ENCODE data around the gene LTBP1. TPM values are rescaled to one million over a fixed set of nuclear protein-coding genes. Genes with fewer than 3 reads are reported as not detected.
A peak's percentile ranks its signal among the peaks of the same experiment; 100 is the strongest.

LTBP1 gene
- total and polyA plus RNA-seq, 2 experiments from 2014 or later = 15.7 to 49.8 TPM

GRCh38 chr2:33219114-33219513, 272.4 kb downstream of the LTBP1 start:
- TF ChIP-seq CREB1 (CRISPR knock-in tag; IDR thresholded peaks at IDR 0.05; ENCODE audit: low read depth) (no peak), ZNF462 (CRISPR knock-in tag; IDR thresholded peaks at IDR 0.05) (no peak)
- TF ChIP-seq, protein P1, sequence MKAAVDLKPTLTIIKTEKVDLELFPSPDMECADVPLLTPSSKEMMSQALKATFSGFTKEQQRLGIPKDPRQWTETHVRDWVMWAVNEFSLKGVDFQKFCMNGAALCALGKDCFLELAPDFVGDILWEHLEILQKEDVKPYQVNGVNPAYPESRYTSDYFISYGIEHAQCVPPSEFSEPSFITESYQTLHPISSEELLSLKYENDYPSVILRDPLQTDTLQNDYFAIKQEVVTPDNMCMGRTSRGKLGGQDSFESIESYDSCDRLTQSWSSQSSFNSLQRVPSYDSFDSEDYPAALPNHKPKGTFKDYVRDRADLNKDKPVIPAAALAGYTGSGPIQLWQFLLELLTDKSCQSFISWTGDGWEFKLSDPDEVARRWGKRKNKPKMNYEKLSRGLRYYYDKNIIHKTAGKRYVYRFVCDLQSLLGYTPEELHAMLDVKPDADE (IDR thresholded peaks at IDR 0.05) = no peak
- ATAC-seq (no peak), DNase-seq (ENCODE audit: low spot score) (peak; percentile 12)
- Mint-ChIP-seq H3K4me1 (peaks cover 19% of the 10 kb centered on the region), H3K4me3 (no peak overlapping the region), H3K9me3 (no peaks in the 10 kb centered on the region), H3K36me3 (ENCODE audit: low read depth) (no peaks in the 10 kb centered on the region), H3K27ac (peak overlapping the region; percentile 33; the same call in 1 of the 2 replicates), H3K27me3 (ENCODE audit: insufficient read depth, low read depth, poor library complexity) (no peaks in the 10 kb centered on the region)
- Histone ChIP-seq H3K36me3 (ENCODE audit: insufficient read depth) (no peaks in the 10 kb centered on the region), H3K4me2 (no peak overlapping the region), H3K79me2 (replicated peaks; ENCODE audit: insufficient read depth) (no peaks in the 10 kb centered on the region), H2AFZ (no peak overlapping the region), H3F3A (replicated peaks; ENCODE audit: low read depth) (no peaks in the 10 kb centered on the region), H4K20me1 (replicated peaks; ENCODE audit: insufficient read depth) (no peaks in the 10 kb centered on the region), H3K27me3 (ENCODE audit: insufficient read depth) (no peaks in the 10 kb centered on the region), H3K9me2 (ENCODE audit: insufficient read depth) (no peaks in the 10 kb centered on the region), H3K27ac (ENCODE audit: low read depth) (no peak overlapping the region), H3K4me1 (ENCODE audit: insufficient read depth) (peaks cover 14% of the 10 kb centered on the region; the same call in 1 of the 2 replicates), H3K4me3 (no peak overlapping the region)

GRCh38 chr2:33219850-33220275, 273.1 kb downstream of the LTBP1 start:
- Histone ChIP-seq H3K9me2 (ENCODE audit: insufficient read depth) (no peaks in the 10 kb centered on the region), H4K20me1 (replicated peaks; ENCODE audit: insufficient read depth) (no peaks in the 10 kb centered on the region), H3K79me2 (replicated peaks; ENCODE audit: insufficient read depth) (no peaks in the 10 kb centered on the region), H3K4me3 (no peak overlapping the region), H2AFZ (no peak overlapping the region), H3K4me2 (no peak overlapping the region), H3K27me3 (ENCODE audit: insufficient read depth) (no peaks in the 10 kb centered on the region), H3K36me3 (ENCODE audit: insufficient read depth) (no peaks in the 10 kb centered on the region), H3F3A (replicated peaks; ENCODE audit: low read depth) (no peaks in the 10 kb centered on the region), H3K27ac (ENCODE audit: low read depth) (no peak overlapping the region), H3K4me1 (ENCODE audit: insufficient read depth) (peaks cover 14% of the 10 kb centered on the region; the same call in 1 of the 2 replicates)
- Mint-ChIP-seq H3K9me3 (no peaks in the 10 kb centered on the region), H3K4me3 (no peak overlapping the region), H3K27me3 (ENCODE audit: insufficient read depth, low read depth, poor library complexity) (no peaks in the 10 kb centered on the region), H3K36me3 (ENCODE audit: low read depth) (no peaks in the 10 kb centered on the region), H3K27ac (peak overlapping the region; percentile 33), H3K4me1 (peaks cover 19% of the 10 kb centered on the region)
- ATAC-seq = no peak
- DNase-seq (ENCODE audit: low spot score) = no peak
- TF ChIP-seq, protein P2, sequence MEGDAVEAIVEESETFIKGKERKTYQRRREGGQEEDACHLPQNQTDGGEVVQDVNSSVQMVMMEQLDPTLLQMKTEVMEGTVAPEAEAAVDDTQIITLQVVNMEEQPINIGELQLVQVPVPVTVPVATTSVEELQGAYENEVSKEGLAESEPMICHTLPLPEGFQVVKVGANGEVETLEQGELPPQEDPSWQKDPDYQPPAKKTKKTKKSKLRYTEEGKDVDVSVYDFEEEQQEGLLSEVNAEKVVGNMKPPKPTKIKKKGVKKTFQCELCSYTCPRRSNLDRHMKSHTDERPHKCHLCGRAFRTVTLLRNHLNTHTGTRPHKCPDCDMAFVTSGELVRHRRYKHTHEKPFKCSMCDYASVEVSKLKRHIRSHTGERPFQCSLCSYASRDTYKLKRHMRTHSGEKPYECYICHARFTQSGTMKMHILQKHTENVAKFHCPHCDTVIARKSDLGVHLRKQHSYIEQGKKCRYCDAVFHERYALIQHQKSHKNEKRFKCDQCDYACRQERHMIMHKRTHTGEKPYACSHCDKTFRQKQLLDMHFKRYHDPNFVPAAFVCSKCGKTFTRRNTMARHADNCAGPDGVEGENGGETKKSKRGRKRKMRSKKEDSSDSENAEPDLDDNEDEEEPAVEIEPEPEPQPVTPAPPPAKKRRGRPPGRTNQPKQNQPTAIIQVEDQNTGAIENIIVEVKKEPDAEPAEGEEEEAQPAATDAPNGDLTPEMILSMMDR (conservative IDR thresholded peaks at IDR 0.05; ENCODE audit: low read depth in 2 of 2) = no peak
- no peak for TF ChIP-seq EZH2 (IDR thresholded peaks at IDR 0.05; ENCODE audit: low read depth, unreplicated experiment)
- TF ChIP-seq EZH2phosphoT487 (IDR thresholded peaks at IDR 0.05; ENCODE audit: unreplicated experiment) = no peak
- TF ChIP-seq ZNF331 (CRISPR knock-in tag; IDR thresholded peaks at IDR 0.05; ENCODE audit: low read depth) = no peak
- no peak for TF ChIP-seq STAT1 (IDR thresholded peaks at IDR 0.05; ENCODE audit: unreplicated experiment)
- TF ChIP-seq NANOG (IDR thresholded peaks at IDR 0.05; ENCODE audit: borderline replicate concordance) = no peak
- TF ChIP-seq, protein P1 (IDR thresholded peaks at IDR 0.05) = no peak
- no peak for TF ChIP-seq POLR2AphosphoS5 (IDR thresholded peaks at IDR 0.05; ENCODE audit: low read depth)
- TF ChIP-seq ZNF114 (CRISPR knock-in tag; IDR thresholded peaks at IDR 0.05) = no peak
- TF ChIP-seq JUNB (IDR thresholded peaks at IDR 0.05; ENCODE audit: unreplicated experiment) = no peak

All from GM23338 (cell line).